HG03025 (cell line): Measurements from ENCODE around the gene NPL.

Experiments
- ATAC-seq: cut with Tn5 transposase; IDR thresholded peaks from one replicate; pipeline ENCODE4 v1.9.1; 2021; ENCODE audit warnings: mild to moderate bottlenecking, moderate library complexity; ENCODE audit not compliant: unreplicated experiment, low FRiP score

Gene NPL, protein sequence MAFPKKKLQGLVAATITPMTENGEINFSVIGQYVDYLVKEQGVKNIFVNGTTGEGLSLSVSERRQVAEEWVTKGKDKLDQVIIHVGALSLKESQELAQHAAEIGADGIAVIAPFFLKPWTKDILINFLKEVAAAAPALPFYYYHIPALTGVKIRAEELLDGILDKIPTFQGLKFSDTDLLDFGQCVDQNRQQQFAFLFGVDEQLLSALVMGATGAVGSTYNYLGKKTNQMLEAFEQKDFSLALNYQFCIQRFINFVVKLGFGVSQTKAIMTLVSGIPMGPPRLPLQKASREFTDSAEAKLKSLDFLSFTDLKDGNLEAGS

DNA sequence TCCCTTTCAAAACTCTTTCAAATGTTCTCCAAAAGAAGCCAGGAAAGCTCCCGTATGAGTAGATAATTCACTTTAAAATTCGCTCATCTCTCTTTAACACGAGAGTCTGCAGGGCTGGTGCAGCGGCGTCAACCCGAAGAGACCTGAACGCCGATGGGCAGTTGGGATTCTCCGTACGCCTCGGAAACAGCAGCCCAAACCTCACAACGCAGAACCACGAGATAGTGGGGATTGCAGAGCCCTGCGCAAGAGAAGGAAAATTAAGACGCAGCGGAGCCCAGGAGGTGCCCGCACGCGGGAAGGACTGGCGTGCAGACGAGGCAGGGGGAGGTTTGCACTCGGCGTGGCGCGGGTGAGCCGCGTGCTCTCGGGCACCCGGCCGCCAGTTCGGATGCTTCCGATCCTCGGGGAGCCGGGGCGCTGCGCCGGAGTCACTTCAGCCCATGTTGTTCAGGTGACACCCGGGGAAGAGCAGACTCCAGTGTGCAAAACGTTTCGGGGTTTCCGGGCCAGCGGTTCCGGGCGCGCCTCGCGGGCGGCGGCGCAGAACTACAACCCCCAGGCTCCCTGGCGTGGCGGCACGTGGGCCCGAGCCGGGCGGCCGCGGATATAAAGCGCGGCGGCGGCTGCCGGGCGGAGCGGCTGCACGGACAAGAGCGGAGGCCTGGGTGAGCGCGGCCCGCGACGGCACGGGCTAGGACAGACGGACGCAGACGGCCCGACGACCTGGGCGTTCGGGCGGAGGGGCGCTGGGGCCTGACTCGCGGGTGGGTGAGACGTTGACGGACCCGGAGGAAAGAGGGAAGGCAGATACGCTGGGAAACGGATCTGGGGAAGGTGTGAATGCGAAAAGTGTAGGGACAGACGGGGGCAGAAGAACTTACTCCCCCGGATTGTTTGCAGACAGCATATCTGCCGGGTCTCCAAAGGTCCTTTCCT is at the start of gene NPL:
TSS of gene NPL (plus strand) at position 636 of the 939 bp plus-strand sequence. CDS start 4,599 bp downstream, outside the sequence.
- ATAC-seq, result peak; percentile 87

DNA sequence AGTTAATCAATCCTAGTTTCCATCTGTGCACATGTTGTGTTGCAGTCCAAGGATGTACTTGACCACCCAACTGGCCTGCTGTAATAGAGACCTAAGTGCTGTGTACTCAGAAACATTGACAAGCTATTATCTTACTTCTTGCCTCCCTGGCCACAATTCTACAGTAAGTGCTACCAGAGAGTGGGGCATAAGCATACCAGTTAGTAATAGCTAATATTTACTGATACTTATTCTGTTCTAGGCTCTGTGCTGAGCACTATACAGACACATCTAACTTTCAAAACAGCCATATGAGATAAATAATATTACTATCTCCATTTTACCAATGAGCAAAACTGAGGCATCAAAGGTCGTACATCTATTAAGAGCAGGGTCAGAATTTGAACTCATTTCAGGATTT is 49.5 kb upstream of the NPL start:
- no peak for ATAC-seq

DNA sequence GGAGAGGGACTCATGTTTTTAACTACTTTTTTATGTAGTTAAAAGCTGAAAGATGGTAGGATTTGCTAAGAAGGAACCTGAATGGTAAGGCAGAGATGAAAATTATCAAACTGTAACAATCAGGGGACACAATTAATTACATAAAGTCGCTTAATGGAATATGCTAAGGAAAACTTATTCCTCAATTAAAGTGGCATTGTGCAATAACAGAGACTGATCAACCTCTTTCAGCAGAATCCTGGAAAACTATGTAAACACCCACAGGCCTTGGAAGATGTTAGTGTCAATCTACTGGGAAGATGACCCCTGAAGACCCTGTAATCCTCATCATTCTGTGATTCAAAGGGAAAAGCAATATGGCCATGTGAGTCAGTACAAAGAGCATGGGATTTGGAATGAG is 46.8 kb upstream of the NPL start:
- no peak for ATAC-seq

DNA sequence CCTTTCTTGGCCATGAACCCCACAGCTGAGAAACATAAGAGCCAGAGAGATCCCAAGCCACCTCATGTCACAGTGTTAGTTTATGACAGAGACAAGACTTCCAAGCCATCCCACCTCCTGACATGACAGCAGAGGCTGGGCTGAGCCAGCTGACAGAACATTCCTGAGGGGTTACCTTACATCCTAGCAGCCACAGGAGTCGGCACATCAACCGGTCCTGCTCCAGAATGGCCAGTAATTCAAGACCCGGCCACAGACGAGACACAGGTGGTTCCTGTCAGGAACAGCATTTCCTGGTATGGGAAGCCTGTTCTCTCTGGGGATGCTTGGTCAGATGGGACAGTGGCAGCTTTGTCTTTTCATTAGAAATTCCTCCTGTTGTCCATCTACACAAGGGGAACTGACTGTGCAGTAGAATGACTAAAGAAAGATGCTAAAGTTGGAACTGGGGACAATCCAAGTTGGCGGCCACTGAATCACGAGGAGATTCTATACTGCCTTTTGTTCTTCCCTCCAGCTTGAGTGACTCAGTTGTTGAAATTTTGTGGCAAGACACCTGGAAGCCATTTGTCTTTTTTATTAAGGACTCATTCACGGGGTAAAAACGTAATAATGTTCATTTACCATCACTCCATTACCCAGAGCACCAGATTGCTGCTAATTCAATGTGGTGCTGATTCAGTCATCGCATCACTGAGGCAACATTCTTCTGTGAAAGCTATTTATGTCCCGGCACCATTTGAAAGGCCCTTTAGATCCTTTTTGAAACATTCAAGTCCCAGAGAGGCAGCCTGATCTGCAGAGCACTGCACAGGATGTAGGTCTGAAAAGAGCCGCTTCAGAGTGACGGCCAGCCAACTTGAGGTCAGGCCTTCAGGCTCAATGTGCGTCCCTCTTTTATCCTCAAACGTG is 37.2 kb upstream of the NPL start:
- ATAC-seq, result no peak

DNA sequence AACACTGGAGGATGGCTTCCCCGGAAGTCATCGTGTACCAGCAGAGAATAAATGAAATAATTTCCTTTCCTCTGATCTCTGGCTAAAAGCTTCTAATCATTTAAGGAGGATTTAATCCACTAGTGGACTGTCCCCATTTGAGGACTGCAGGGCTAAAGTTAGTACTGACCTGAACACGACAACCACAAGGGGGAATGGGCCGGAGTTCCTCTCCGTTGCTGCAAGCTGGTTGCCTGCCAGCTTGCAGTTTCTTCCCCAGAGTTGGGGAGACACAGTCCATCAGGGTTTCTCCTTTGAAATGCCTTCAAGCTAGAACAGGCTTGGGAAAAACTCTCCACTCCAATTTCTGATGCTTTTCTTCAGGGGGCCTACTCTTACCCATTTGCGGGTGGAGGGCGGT is 35.5 kb upstream of the NPL start:
- no peak for ATAC-seq

DNA sequence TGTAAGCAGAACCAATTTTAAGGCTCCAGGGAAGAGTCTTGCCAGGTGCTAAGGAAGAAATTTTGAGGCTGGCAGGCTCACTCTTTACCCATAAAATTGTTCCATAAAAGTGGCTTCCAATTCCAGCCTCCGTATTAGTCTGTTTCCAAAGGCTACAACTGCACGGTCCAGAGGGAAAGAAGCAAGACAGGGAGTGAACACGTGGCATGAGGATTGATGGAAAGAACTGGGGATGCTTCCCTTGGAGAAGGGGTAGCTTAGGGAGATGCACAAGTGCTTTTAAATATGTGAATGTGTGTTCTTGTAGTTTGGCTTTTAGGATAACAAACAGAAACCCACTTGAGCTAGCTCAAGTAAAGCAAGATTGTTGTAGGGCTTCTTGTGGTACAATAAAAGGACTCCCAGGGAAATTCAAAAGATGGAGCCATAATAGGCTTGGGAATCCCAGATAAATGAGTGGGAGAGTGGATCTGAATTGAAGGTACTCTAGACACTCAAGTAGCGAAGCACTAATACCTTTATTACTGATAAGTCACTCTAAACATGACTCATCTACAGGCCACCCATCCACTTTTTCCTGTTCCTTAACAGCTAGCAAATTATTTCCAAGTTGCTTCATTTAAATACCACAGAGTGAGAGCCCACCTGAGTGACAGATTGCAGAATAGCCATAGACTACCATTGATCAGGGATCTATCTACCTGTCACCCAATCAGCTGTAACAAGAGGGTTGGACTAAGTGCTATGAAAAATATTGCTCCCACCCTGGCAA is 34.8 kb upstream of the NPL start:
- no peak for ATAC-seq

DNA sequence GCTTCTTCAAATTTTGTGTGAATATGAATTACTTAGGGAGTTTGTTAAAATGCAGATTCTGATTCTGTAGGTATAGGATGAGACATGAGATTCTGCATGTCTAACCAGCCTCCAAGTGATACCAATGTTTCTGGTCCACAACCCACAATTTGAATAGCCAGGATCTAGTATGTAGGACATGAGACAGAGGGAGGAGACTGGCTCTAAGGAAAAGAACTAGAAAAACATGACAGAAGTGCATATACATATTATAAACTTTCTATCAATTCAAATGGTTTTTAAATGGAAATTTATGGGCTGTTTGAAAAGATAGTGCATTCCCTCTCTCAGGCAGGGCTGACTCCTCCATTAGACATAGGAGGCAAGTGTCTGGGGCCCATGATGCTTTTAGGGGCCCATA is 33.9 kb upstream of the NPL start:
- no peak for ATAC-seq

DNA sequence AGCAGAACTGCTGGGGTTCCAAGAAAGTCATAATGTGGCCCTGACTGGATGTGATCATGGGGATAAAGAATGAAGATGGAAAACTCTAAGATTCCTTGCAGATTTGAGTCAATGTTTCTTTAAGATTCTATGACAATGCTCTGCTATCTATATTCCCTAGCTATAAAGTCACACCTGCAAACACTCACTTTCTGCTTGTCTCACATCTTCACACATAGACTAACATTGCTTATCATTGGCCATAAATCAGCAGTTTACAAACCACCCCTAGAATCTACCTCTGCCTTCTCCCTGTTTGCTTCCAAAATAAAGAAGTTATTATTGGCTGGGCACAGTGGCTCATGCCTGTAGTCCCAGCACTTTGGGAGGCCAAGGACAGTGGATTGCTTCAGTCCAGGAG is 33.1 kb upstream of the NPL start:
- ATAC-seq, result no peak

DNA sequence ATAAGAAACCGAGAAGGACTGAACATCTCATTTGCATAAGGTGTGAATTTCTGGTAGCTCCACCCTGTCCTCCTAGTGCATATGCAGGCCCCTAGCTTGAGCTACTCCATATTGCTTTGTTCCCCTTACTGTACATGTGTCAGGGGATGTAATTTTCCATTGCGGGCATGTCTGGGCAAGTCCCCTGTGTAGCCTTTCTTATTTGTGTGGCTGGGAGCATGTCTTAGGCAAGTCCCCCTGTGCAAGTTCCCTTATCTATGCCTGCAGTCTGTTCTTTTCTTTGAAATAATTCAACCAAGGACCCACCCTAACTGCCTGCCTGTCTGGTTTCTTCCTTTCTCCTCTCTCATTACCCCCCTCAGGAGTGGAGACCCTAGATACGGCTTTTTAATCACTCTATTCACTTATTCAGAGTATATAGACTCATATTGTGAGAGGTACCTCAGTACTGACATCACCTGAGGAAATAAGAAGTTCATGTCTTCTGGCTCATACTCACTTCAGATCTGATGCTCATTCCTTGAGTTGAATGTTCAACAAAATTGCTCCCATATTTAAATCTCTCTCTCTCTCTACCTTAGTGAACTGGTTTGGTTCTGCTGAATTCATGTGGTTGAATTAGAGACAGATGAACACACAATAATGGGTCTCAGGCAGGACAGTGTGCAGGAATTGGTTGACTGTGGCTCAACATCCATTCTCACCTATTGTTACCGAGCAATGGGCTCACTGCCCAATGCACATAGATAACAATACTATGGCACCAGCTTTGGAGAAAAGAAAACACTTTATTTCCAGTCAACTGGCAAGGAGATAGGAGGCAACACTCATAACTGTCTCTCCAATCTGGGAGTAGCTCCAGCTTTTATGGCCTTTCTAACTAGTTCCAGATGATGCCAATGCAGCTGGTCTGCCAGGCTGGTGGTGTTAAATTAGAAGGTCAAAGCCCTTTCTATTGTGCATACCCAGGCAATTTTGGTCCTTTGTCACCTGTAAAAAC is 27.9 kb upstream of the NPL start:
- no peak for ATAC-seq

DNA sequence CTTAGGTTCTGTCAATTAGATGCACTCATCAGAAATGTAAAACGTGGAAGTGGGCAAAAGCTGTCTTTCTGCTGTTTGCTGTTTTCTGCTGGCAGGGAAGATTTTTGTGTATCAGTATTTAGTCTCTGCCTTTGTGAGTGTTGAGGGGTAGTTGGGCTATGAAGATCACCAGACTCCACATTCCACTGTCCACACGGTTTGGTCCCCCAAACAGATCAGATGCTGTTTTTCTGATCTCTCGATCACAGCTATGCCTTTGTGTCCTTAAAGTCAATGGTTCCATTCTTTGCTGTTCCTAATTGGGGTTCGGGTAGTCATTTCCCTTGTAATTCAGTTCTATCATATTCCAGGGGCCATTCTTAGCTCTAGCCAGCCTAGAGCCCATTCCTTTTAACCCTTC is 27.0 kb upstream of the NPL start:
- ATAC-seq, result no peak

DNA sequence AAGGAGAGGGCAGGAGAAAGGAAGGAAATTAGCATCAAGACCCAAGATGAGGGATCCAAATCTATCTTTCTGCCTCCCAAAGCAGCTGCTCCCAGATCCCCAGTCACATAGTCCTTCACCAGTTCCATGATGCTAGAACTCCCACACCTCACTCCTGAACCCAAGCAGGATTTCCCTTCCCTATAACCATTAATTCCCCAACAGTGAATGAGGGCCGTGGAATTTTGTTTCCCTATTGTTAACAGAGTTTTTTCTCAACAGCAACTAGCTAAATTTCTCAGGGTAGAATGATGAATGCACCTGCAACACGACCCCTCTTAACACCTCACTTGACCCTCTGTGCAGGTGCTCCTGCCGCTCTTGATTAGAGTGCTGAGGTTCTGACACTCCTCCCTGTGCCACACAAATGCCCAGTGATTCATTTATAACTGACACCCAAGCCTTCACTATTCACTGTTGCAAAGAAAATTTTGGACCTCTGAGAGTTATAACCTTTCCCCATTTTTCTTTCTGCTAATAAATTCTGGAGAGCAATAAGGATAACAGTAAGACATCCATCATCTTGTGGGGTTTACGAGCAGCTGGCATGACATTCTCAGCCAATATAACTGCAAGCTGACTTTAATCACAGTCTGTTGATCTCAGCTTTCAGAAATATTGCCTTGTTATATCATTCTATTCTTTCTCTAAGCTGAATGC is 25.4 kb upstream of the NPL start:
- ATAC-seq, result no peak

DNA sequence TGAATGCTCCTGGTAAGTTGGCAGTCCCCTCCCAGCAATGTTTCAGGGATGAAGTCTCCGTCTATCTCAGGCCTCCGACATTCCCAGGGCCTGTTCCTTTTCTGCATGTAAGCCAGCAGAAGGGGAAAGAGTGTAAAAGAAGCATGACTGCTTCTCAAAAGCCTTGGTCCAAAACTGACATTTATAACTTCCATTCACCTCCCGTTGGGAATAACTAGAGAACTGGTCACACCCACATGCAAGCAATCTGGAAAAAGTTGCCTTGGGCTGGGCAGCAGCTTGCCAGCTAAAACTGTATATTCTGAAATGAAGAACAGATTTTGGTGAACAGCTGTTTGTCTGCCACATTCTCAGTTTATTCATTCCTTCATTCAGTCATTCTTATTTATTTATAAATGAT is 24.2 kb upstream of the NPL start:
- ATAC-seq, result no peak

DNA sequence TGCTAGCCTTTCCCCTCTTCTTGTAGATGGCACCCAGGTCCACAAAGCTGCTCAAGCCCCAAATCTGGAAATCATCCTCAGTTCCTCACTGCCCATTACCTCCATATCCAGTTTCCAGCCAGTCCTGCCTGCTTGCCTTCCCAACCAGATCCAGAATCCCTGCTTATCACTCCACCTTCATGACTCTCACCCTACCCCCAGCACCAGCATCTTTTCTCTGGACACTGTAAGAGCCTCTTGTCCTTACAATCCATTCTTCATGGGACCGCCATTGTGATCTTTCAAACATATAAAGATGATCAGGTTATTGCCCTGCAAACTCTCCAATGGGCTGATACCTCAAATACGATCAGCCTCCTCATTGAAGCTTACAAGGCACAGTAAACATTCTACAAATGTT is 23.5 kb upstream of the NPL start:
- no peak for ATAC-seq

DNA sequence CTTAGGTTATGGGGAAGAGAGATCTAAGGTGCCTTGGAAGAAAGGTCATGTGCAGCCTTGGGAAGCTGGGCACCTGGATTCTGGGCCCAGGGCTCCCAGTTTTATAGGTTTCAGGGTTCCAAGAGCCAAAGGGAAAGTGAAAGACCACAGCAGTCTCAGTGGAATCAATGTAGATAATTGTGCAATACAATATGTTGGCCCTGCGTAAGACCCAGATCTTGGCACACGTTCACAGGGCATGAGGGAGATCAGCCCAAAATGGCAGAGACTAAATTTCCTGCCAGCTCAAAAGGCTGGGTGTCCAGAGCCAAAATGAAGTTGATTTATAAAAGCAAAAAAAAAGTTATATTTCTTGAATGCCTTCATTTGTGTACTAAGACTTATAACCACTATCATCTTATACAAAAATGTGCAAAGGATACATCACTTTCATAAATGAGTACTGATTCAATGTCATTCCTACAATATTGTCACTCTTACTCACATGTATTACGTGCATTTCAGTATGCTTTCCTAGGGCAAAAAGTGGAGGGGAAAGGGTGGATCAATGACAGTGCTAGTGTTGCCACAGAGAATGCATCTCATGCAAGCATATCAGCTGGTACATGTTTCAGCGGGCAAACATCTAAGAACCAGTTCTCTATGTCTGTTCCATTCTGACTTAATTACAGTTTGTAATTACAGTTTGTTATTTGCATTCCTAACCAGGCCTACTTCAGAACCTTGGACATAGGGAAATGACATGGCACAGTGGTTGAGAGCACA is 22.5 kb upstream of the NPL start:
- no peak for ATAC-seq

DNA sequence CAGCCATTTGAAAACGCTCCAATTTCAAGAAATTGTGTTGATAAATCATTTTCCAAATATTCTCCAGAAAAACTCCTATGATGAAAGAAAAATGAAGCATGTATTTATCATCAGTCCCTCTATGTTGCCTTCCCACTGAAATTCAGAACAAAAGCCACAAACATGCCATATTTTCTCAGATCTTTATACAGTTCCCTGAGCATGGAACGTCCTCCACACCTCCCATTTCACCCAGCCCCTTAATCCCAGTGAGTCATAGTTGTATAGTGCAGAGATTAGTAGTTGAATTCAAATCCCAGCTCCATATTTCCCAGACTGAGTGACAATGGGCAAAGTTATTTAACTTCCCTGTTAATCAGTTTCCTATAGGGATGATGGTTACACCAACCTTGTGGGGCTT is 20.6 kb upstream of the NPL start:
- ATAC-seq, result no peak

DNA sequence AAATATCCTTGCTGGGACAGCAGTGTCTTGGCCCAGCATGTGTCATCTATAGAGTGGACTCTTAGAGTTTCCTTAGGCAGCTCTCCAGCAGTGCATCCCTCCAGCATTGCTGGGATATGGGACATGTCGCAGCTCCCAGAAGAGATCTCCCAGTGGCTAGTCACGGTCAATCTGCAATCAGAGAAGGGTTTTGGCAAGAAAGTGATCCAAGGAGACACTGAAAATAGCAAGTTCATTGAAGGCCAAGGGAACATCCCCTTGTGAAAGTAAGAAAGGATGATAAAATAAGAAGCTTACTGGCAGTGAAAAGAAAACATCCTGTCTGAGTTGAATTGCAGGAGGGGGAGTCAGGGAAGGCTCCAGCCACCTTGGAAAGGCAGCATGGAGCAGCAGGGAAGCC is 19.3 kb upstream of the NPL start:
- ATAC-seq, result no peak

DNA sequence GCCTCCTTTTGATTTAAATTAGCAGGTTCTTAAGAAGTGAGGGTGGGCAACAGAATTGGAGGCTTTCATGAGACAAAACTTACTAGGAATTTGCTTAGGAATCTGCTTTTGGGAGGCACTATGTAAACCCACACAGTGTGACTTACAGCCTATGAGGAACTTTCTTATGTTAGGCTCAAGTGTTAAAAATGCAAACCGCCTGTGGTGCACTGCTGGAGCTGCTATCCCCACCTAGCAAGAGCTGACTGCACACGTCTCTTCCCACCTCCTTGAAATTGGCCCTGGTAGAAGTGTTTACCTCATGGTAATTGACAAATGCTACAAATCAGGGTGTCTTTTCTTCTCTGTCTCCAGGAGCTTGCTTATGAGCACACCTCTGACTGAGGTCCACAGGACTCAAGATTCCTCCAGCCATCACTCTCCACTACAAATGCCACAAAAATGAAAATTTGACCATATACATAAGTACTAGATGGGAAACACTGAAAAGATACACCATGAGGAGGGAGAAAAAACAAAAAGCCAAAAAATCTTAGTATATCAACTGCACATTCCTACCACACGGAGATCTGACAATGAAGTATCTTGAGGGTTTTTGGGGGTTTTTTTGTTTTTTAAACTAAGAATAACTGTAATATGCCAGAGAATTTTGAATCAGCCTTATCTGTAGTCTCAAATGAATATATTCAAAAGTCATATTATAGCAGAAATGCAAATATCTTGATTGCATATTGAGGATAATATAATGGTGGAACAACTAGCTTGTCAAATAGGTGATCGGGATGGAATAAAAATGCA is 18.2 kb upstream of the NPL start:
- no peak for ATAC-seq
